Suppressor macrophage treated with lipopolysaccharide for 1 hour (primary cell): ENCODE results near the gene ZNF592.

Experiments
- DNase-seq, 3 donors: peaks; one replicate each; pipeline ENCODE4 v3.0.0-alpha.2; 2020 to 2022

Gene ZNF592, protein sequence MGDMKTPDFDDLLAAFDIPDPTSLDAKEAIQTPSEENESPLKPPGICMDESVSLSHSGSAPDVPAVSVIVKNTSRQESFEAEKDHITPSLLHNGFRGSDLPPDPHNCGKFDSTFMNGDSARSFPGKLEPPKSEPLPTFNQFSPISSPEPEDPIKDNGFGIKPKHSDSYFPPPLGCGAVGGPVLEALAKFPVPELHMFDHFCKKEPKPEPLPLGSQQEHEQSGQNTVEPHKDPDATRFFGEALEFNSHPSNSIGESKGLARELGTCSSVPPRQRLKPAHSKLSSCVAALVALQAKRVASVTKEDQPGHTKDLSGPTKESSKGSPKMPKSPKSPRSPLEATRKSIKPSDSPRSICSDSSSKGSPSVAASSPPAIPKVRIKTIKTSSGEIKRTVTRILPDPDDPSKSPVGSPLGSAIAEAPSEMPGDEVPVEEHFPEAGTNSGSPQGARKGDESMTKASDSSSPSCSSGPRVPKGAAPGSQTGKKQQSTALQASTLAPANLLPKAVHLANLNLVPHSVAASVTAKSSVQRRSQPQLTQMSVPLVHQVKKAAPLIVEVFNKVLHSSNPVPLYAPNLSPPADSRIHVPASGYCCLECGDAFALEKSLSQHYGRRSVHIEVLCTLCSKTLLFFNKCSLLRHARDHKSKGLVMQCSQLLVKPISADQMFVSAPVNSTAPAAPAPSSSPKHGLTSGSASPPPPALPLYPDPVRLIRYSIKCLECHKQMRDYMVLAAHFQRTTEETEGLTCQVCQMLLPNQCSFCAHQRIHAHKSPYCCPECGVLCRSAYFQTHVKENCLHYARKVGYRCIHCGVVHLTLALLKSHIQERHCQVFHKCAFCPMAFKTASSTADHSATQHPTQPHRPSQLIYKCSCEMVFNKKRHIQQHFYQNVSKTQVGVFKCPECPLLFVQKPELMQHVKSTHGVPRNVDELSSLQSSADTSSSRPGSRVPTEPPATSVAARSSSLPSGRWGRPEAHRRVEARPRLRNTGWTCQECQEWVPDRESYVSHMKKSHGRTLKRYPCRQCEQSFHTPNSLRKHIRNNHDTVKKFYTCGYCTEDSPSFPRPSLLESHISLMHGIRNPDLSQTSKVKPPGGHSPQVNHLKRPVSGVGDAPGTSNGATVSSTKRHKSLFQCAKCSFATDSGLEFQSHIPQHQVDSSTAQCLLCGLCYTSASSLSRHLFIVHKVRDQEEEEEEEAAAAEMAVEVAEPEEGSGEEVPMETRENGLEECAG (N-terminal part only)

GRCh38 chr15:84748274-84749110 lies at the start of gene ZNF592:
ZNF592 (plus strand) TSS chr15:84748592; CDS start chr15:84782676, 34,084 bp downstream.
- DNase-seq: peak; percentile 76 to 94 (median 87)

GRCh38 chr15:84699538-84700191 lies 48.7 kb upstream of the ZNF592 start:
- no peak for DNase-seq

DNA sequence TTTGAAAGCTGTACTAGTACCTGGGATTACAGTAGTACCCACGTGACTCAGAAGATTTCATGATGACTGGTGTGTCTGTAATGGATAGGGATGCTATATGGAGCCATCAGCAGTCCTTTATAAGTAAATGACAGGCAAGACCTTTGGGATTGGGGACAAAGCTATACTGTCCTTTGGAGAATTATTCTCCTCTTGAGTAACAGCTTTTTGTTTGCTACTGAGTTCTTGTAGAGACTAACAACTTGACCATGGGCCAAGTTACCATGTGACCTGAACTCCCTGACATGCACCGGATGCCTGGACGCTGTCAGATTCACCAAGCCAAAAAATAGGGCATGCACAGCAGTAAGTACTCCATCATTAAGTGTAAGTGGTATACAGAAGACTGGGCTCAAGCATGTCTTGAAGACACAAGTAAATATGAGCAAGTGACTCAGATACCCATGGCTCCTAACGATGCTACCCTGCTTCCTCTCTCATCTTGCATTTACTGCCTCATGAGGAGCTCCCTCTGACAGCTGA lies 45.4 kb upstream of the ZNF592 start:
- DNase-seq: peak; percentile 34 to 58 (median 51)

- no peak for DNase-seq
Observed at GRCh38 chr15:84703808-84704207, 44.6 kb upstream of the ZNF592 start.

DNA sequence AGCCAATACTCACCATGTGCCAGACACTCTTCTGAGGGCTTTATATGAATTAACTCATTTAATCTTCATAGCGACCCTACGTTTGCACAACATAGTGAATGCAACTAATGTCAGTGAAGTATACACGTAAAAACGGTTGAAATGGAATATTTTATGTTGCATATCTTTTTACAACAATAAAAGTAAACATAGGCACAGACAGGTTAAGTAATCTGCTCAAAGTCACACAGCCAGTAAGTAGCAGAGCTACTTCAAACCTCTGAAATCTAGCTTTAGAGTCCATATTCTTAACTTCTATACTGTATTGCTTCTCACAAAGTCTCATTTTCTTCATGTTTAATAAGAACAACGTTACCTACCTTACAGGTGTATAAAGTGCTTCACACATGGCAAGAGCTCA lies 34.0 kb upstream of the ZNF592 start:
- DNase-seq: no peak

DNA sequence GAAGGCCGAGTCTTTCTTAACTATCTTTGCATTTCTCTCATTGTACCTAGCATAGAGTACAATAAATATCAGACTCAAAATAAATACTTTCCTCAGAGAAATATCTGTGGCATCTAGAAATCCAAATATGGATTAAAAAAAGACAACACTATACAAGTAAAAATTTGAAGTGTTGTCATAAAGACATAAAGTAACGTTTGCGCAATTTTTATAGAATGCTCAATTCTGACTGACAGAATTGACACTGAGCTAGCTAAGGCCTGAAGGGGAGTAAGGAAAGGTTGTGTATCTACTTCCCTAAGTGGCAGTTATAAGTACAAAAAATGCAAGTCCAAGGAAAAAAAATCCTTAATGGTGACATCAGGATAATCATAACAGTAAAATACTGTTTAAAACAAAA lies 33.6 kb upstream of the ZNF592 start:
- peak in 2 of 3 donors; percentile 39 to 45 for DNase-seq

- peak; percentile 32 to 39 (median 35) for DNase-seq
Observed at GRCh38 chr15:84715441-84716035, 32.9 kb upstream of the ZNF592 start.

- peak; percentile 97 to 98 (median 98) for DNase-seq
Observed at GRCh38 chr15:84716036-84716732, 32.2 kb upstream of the ZNF592 start, which contains the start of gene SEC11A. SEC11A (minus strand) TSS chr15:84716139; CDS start chr15:84716075, 64 bp downstream.

DNA sequence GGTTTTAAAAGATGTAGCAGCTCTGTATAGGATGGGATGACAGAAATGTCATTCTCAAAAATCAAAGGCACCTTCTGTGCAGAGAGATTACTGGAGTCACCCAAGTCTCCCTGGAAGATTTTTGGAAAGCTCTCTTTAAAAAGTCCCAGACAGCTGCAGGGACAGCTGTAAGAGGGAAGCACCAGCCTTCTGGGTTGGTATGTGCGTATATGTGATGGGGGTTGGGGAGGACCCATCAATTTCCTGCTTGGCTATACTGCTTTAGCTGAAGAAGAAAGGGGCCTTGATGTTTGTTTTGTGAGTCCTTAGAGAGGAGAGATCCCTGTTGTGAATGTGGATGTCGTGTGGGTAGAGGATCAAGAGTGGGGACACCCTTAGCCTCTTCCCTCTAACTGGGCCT lies 27.0 kb upstream of the ZNF592 start:
- DNase-seq: peak in 2 of 3 donors; percentile 30 to 38

DNA sequence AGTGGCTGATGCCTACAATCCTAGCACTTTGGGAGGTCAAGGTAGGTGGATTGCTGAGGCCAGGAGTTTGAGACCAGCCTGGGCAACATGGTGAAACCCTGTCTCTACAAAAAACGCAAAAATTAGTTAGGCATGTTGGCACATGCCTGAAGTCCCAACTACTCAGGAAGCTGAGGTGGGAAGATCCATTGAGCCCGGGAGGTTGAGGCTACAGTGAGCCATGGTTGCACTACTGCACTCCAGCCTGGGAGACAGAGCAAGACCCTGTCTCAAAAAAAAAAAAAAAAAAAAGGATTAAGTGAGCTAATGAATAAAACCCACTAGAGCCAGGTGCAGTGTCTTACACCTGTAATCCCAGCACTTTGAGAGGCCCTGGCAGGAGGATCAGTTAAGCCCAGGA lies 25.8 kb upstream of the ZNF592 start:
- no peak for DNase-seq

- peak; percentile 71 to 84 (median 79) for DNase-seq
Observed at GRCh38 chr15:84725001-84725491, 23.3 kb upstream of the ZNF592 start.

DNA sequence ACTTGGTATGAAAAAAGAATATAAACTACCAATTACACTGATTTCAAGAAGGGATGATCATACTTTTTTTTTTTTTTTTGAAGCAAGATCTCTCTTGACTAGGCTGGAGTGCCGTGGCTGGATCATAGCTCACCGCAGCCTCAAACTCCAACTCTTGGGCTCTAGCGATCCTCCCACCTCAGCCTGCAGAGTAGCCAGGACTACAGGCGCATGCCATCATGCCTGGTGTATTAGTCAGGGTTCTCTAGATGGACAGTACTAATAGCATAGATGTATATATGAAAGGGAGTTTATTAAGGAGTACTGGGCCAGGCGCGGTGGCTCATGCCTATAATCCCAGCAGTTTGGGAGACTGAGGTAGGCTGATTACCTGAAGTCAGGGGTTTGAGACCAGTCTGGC lies 21.0 kb upstream of the ZNF592 start:
- no peak for DNase-seq

GRCh38 chr15:84731774-84732173 lies 16.6 kb upstream of the ZNF592 start:
- no peak for DNase-seq

- peak; percentile 70 to 78 (median 75) for DNase-seq
Observed at GRCh38 chr15:84734794-84735479, 13.5 kb upstream of the ZNF592 start.

- peak; percentile 62 to 88 (median 79) for DNase-seq
Observed at GRCh38 chr15:84735480-84736061, 12.8 kb upstream of the ZNF592 start.

- DNase-seq: peak in 2 of 3 donors; percentile 12 to 39
Observed at GRCh38 chr15:84736375-84736774, 12.0 kb upstream of the ZNF592 start.

GRCh38 chr15:84737005-84737404 lies 11.4 kb upstream of the ZNF592 start:
- DNase-seq: no peak

GRCh38 chr15:84740691-84741090 lies 7.7 kb upstream of the ZNF592 start:
- DNase-seq: no peak

DNA sequence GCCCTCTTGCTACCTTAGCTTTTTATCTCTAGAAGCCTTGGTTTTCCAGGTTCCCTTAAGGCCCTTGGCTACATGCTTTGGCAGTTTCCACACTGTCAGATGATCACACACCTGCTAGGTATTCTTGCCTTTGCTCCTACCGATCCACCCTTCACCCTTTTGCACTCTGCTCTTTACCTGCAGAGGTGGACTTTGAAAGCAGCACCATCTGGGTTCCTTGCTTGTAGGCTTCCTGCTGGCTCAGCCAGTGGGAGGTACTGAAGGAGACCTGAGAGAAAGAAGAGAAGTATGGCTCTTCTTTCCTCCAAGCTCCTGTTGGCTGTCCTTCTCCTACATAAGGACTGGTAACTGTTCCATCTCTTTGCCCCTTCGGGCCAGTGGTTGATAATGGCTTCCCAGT lies 7.3 kb upstream of the ZNF592 start:
- DNase-seq: no peak
